Bronchus fibroblast of lung (primary cell): ENCODE data around the gene TMEM61. TPM values are rescaled to one million over a fixed set of nuclear protein-coding genes. Genes with fewer than 3 reads are reported as not detected.

ENCODE experiments used
- total RNA-seq: library from RNA; depleted of rRNA; stranded (reverse); fragments of >200 nt; gene quantifications from 2 replicates; pipeline ENCODE4 v1.2.3, GENCODE V29; 2015

TMEM61 gene
- total RNA-seq = not detected in 2 replicates

DNA sequence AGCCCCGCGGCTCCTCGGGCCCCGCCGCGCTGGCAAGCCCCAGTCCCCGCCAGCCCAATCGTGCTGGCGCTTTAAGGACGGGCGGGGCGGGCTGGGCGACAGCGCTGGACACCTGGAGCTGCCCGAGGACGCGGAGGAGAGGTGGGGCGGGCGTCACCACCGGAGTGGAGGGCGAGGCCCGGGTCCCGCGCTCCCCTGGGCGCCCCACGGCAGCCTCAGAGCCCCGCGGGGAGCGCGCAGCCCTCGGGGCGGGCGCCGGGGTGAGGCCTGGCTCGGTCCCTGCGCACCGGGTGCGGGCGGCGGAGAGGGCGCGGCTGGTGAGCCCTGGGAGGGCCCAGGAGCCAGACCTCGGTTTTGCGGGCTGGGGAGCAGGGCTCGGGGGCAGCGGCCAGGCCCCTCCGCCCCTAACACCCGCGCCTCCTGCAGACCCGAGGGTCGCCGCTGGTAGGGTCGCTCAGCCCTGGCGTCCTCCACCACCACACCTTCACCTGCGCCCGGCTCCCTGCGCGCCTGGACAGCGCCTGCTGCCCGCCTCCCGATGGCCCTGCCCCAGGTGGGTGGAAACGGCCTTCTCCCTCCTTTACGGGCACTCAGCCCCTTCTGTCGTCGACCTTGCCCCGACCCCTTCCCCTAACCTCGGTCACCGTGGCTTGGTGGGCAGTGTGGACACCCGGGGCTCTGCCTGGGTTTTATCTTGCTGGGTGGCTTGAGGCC is at the start of gene TMEM61:
Gene TMEM61, plus strand, starts transcription at position 101 of the 714 bp plus-strand sequence. Its CDS starts 438 bp downstream, at position 539.

DNA sequence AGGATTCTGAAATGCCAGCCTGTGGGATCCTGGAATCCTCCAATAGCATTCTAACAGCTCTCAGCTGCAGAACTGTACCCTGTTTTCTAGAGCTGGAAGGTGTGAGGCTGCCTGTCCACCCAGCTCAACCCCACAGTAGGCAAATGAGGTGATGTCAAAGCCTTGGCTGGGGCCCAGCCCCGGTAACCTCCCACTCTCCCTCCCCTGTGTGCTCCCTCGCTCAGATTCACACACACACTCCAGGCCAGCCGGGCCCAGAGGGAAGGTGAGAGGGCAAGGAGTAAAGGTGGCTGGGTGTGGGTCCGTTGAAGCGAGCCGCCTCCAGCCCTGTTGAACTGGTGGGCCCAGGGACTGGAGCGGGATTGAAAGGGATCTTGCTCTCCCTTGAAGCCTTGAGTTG is 18.2 kb downstream of the TMEM61 start, which contains the start of gene BSND:
Gene BSND, plus strand, starts transcription at position 257 of the 400 bp plus-strand sequence. CDS start 254 bp downstream, outside the sequence.

DNA sequence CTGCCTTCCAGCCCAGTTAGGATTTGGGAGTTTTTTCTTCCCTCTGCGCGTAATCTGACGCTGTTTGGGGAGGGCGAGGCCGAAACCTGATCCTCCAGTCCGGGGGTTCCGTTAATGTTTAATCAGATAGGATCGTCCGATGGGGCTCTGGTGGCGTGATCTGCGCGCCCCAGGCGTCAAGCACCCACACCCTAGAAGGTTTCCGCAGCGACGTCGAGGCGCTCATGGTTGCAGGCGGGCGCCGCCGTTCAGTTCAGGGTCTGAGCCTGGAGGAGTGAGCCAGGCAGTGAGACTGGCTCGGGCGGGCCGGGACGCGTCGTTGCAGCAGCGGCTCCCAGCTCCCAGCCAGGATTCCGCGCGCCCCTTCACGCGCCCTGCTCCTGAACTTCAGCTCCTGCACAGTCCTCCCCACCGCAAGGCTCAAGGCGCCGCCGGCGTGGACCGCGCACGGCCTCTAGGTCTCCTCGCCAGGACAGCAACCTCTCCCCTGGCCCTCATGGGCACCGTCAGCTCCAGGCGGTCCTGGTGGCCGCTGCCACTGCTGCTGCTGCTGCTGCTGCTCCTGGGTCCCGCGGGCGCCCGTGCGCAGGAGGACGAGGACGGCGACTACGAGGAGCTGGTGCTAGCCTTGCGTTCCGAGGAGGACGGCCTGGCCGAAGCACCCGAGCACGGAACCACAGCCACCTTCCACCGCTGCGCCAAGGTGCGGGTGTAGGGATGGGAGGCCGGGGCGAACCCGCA is 59.1 kb downstream of the TMEM61 start, which contains the start of gene PCSK9:
Gene PCSK9, plus strand, starts transcription at position 207 of the 741 bp plus-strand sequence. Its CDS starts 290 bp downstream, at position 497.

Other genes with a start within 250 kb of the TMEM61 start
- gene PARS2, start 216.1 kb upstream of the TMEM61 start, total RNA-seq = 4.7 and 5.6 TPM in 2 replicates
- not detected in 2 replicates for gene TTC22, start 179.3 kb upstream of the TMEM61 start, total RNA-seq
- gene DHCR24, start 93.4 kb upstream of the TMEM61 start, total RNA-seq = 413 and 417 TPM in 2 replicates
- not detected in 2 replicates for gene BSND, start 18.3 kb downstream of the TMEM61 start, total RNA-seq
- 37.8 and 40.0 TPM in 2 replicates for gene PCSK9, start 58.9 kb downstream of the TMEM61 start, total RNA-seq
- 14.1 and 17.4 TPM in 2 replicates for gene USP24, start 234.7 kb downstream of the TMEM61 start, total RNA-seq